Measurements from ENCODE around the gene SF3B5. TPM values are rescaled to one million over a fixed set of nuclear protein-coding genes. Genes with fewer than 3 reads are reported as not detected.
A peak's percentile ranks its signal among the peaks of the same experiment; 100 is the strongest.

The SF3B5 gene
- total and polyA plus RNA-seq, 9 of the 15 experiments (the other 6 are each of a cell fraction or from before 2014, with no cell fraction given), result 238 to 1,211 (median 407) TPM

GRCh38 chr6:144095134-144096002 lies at the start of gene SF3B5 (continued):
- TF ChIP-seq CLOCK (CRISPR knock-in tag; IDR thresholded peaks at IDR 0.05; ENCODE audit: borderline replicate concordance), result no peak
- TF ChIP-seq ZNF280B (CRISPR knock-in tag; IDR thresholded peaks at IDR 0.05), result no peak
- TF ChIP-seq TAF1 (IDR thresholded peaks at IDR 0.05; ENCODE audit: control insufficient read depth, extremely low read depth, insufficient read depth, low read length, severe bottlenecking), result peak; percentile 99
- peak in 1 of 2 experiments; percentile 97; a peak in 2 of 4 replicates for TF ChIP-seq TBL1XR1 (IDR thresholded peaks at IDR 0.05; ENCODE audit: low read length in 2 of 2)
- TF ChIP-seq ZBTB12 (CRISPR knock-in tag; IDR thresholded peaks at IDR 0.05), result peak; percentile 99
- TF ChIP-seq SPI1 (IDR thresholded peaks at IDR 0.05; ENCODE audit: borderline replicate concordance, low read depth, low read length), result 0 out of 2 replicates have a peak, but pooled peaks have one; percentile 17
- TF ChIP-seq MGA (IDR thresholded peaks at IDR 0.05), result 0 out of 2 replicates have a peak, but pooled peaks have one; percentile 15
- TF ChIP-seq CHCHD3 (CRISPR knock-in tag; IDR thresholded peaks at IDR 0.05), result no peak
